Measurements from ENCODE around the gene SUN1.
A peak's percentile ranks its signal among the peaks of the same experiment; 100 is the strongest.

The SUN1 gene

DNA sequence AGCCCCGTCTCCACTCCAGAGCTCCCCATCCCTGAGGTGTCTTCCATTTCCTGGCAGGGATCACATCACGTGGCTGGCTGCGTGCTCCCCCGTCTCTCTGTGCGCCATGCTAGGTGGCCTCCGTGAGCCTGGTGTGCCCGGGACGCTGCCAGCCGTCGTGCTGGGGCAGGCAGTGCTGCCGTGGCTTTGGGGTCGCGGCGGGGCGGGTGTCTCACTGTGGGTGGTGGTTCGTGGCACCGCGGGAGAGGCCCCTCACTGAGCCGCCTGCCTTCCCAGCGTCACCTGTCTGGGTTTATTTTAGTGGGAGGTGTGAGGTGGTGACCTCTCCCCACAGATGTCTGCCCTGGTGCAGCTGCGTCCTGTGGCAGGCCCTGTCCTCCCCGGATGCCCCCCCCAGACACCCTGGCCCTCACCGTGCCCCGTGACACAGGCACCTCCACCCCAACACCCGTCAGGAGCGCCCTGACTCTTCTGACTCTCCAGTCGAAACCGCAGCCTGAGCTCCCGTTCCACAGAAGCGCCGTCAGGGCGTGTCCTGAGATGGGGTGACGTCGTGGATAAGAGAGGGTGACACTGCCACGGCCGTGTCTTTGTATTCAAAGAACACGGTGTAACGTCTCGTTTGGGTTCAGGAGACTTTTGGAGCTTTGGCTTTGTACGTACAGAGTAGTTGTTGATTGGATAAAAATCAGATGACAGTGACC lies 62.0 kb downstream of the SUN1 start:
- no peak for DNase-seq

DNA sequence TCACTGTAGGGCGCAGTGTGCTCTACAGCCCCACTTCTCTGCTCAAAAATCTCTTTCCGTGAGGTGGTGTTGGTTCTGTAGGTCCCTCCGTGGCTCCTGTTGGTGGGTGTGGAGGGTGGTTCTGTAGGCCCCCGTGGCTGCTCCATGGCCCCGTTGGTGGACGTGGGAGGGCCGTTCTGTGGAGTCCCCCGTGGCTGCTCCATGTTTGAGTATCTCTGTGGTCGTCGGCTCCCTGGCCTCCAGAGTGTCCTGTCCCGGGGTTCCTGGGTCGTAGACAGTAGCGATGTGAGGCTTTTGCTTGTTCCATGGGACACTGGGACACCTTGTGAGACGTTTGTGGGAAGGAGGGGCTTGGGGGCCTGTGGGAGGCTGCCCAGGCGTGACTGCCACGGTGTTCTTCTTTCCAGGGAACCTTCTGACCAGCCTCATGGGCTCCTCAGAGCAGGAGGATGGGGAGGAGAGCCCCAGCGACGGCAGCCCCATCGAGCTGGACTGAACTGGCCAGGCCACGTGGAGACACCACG lies 62.7 kb downstream of the SUN1 start:
- DNase-seq = no peak

DNA sequence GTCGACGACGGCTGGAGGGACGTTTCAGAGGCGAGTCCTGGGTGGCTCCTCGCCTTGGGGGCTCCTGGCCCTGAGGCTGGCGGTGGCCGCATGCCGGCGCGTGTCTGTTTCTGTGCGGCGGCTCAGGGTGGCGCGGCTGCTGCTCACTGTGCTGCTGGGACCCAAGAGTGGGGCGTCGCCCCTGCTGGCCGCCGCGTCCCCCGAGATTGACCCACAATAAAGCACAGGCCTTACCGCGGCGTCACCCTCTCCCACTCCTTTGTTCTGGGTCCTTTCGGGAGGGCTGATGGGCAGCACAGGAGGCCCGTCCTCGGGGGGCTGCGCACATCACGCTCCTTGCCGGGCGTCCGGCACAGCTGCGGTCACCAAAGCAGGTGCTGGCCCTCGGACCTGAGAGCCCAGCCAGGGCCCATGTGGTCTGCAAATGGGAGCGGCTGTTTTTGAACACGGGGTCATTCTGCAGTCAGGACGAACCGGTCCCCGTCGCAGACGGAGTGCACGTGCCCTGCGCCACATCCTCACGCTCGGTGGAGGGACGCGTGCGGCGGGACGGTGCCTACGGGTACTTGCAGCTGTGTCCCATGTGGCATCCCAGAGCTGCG lies 63.3 kb downstream of the SUN1 start:
- no peak for DNase-seq

DNA sequence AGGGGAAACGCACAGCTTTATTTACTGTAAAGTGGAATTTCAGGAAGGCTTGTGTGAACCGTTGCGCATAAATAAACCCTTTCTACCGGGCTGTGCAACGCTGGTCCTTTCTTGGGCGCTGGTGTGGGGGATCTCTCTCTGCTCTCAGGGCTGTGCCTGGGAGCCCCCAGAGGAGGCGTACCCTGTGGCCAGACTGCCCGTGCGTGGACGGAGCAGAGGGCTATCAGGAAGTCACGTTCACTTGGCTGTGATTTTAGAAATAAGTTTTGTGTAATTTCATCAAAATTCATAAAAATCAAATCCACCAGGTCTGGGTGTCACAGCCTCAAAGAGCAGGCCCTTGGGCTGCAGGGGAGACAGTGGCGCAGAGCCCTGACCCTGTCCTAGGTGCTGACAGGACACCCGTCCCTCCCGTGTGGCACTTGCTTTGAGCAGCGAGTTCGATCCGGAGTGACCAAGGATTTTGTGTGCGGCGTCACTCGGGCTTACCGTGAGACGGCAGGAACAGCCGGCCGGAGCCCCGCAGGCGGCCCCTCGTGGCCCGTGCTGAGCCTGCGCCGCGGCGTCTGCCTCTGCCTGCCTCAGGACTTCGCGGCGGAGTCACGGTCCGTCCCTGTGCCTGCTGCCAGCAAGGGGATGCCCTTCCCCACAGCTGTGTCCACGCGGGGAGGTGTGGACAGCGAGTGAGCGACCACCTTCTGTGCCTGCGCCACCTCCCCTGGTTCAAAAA lies 64.2 kb downstream of the SUN1 start:
- no peak for DNase-seq

DNA sequence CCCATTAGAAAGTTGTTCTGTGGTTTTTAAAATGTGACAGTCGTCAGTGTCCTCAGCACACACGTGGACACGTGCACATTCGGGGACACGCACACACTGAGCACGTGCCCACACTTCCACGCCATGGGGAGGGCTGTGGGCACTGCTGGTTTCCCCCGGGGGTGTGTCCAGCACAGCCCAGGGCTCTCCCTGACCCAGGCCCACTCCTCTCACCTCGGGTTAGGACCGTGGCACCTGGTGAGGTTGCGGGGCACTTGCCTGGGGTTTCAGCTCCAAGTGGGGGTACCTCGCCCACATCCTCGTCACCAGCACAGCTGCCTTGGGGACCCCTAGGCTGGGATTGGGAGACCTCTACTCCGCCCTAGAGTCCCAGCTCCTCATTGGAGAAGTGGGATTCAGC lies 64.8 kb downstream of the SUN1 start:
- DNase-seq = no peak

DNA sequence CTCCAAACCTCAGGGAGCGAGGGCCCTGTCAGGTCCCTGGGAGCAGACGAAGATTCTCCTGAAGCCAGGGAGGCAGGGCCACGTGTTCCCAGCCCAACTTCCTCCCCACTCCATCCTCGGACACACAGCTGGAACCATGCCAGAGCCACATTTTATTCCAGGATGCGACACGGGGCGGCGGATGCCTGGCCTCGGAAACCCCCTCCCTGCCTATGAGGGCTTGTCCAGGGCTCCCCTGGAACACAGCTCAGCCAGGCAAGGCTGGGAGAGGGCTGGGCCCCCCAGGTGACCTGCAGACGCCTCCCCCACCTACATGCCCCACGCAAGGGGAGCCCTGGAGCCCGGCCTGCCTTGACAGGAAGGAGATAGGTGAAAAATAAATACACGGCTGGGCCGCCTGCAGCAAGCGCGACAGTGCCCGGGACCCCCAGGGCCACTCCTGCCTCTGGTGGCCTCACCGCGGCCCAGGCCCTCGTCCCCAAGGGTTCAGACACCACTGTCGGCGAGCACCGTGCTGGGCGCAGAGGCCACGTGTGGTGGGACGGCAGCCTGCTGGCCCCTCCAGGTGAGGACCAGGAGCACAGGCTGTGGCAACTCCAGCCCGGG lies 65.6 kb downstream of the SUN1 start:
- DNase-seq = peak; percentile 33

DNA sequence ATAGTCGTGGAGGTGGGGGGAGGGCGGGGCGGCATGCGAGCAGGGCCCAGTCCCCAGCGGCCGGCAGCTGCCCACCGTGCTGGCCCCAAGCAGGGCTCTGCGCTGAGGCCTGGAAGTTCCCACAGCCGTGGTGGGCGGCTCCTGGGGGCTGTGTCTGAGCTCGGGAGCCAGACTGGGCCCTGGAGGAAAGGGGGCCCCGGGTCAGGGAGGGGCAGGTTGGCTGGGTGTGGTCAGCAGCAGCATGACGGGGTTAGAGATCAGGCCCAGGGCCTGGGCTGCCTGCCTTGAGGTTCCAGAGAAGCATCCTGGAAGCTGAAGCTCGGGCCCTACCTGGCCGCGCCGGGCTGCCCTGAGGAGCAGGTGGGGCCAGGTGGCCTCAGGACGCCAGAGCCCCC lies 66.2 kb downstream of the SUN1 start:
- DNase-seq = no peak

DNA sequence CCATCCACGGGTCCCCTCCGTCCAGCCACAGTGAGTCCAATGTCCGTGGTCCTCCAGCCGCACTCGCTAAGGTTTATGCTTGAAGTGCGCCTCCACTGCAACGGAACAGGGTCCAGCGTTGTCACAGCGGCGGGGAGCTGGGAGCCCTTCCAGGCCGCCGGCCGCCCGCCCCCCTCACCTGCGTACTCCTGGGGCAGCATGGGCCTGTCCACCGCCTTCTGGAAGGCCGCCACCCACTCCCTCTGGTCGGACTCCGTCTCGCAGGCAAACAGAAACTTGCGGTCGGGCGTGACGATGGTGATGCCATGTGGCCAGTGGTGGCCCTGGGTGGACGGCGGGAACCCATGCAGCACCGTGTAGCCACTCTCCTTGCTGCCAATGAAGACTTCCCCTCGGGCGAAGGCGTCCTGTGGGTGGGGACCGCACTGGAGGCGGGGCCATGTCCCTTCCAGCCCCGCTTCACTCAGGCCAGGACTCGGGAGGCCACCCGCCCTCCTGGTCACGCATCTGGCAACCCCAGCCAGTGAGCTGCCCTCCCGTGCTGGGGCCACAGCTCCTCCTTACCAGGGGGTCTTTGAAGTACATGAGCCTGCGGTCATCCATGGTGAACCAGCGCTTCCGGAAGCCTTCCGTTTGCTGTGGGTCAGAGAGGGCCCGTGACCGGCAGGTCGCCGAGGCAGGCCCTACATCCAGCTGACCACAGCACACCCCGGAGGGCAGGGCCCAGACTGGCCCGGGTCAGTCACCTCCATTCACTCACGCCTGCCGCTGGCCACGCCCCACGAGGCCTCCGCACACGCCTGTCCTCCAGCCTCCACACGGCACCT lies 66.8 kb downstream of the SUN1 start:
- DNase-seq = no peak

DNA sequence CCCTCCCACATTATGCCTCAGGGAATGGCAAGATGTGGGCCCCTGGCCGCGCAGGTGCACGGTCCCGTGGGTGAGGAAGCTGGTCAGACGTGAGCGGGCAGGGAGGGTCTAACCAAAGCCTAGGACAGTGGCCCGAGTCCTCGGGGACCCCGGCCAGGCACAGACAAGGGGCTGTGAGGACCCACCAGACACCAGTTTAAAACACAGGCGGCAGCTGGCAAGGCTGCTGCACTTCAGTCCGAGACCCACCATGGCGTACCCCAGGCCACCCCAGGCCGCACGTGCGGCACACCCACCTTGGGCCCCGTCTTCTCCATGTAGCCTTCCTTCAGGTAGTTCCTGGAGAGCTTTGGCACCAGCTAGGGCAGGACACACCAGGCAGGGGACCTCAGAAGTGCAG lies 67.5 kb downstream of the SUN1 start:
- no peak for DNase-seq

DNA sequence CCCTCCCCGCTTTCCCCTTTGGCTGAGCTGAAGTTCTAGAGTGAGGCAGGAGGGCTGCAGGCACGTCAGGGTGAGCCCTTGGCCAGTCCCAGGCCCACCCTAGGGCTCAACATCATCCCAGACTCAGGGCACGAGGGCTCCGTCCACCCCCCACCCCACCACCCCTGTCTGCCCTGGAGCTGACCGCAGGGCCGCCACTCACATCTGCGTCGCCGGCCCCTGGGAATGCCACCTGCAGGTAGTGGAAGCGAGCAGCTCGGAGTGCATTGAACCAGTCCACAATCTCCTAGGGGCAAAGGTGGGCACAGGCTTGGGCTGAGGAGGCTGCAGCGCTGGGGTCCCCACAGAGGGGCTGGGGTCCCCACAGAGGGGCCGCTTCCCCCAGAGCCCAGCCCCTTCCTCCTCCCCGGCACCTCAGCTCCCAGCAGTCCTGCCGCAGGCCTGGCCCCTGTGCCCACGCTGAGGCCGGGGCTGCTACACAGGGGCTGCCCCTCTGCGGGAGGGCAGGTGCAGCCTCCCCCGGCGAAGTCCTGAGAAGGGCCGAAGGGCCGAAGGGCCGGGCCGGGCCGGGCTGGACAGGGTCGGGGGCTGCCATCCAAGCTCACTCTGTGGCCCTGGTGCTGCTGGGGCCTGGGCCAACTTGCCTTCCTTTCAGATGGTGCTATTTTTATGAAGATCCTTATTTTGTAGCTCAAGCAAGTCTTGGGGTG lies 68.2 kb downstream of the SUN1 start:
- no peak for DNase-seq

DNA sequence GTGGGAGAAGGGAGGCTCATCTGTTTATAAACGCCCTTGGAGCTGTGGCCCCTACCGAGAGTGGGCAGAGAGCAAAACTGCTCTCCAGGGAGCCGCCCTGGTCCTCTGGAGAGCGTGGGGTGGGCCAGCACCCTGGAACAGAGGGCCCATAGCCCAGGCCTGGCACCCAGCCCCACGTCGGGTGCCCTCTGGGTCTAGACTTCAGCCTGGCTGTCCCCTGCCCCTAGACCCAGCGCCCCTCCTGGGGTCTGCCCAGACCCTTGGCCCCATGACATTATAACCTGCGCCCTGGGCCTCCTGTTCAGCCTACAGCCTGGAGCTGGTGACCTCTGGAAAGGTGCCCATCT lies 68.7 kb downstream of the SUN1 start:
- DNase-seq = no peak

DNA sequence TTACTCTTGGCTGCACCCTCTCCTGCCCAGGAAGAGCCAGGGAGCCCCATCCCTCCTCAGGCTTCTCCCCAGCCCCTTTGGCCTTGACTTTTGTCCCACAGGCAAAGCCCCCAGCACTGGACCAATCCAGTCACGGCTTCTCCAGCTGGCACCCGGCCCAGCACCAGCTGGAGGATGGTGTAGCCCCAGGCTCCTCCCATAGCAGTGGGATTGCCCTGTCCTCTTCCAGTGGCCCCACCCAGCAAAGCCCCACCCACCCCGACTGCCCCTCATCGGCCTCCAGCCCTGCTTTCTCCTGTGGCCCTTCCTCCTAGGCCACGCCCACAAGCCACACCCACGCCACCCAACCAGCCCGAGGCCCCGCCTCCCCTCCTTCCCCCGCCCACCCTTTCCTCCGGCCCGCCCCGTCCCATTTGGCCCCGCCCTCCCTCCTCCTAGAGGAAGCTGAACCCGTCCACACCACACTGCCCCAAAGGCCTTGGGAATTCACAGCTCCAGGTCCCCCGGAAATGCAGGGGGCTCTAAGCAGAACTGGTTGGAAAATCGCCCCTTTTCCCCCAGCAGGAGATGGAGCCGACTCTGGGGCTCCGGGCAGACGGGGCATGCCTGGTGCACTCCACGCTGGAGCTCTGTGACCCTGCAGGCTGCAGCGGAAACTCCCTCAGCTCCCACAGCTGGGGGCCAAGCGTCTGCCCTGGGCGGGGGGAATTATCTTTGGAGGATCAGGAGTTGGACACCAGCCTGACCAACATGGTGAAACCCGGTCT lies 69.3 kb downstream of the SUN1 start:
- DNase-seq = peak; percentile 96

DNA sequence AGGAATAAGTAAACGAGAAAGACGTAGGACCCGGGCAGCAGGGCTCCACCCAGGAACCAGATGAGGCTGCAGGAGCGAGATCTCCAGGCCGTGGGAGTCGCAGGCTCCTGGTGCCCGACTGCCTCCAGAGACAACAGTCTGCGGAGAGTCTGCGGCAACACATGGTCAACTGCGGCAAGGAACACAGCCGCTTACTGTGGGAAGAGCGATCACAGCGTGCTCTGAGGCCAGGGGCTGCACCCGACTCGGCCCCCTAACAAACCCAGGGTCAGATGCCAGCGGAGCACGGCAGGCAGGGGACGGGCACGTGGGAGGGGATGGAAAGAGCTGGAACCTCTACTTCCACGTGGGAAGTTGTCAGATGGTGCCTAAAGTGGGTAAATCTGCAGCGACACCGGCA lies 70.7 kb downstream of the SUN1 start:
- no peak for DNase-seq

DNA sequence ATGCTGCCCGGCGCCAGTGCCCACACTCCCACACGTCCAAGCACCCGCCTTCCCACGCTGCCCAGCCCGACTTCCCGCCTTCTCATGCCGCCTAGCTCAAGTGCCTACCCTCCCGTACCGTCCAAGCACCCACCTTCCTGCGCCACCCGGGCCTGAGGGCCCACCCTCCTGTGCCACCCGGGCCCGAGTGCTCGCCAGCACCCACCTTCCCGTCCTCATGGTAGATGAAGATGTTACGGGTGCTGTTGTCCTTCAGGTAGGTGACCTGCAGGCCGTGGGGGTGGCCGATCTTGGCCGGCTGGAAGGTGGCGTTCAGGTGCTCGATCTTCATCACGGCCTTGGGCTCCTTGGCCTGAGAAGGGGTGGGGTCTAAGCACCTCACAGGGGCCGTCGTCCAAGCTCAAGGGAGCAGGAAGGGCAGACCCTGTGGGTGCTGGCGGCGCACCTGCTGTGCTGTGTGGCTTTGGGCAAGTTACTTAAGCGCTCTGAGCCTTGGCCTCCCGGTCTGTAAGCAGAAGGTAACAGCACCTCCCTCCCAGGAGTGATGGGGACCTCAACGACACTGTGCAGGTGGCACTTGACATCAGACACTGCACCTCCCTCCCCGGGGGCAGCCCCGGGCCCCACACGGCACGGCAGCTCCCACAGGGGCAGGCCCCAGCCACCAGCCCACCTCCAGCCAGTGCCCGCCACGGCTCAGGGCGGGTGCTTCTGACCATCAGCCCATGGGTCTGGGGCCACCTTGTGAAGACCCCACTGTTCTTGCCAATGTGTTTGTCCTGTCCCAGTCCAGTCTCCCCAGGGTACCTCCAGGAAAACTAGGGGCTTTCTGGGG lies 71.9 kb downstream of the SUN1 start:
- DNase-seq = no peak

DNA sequence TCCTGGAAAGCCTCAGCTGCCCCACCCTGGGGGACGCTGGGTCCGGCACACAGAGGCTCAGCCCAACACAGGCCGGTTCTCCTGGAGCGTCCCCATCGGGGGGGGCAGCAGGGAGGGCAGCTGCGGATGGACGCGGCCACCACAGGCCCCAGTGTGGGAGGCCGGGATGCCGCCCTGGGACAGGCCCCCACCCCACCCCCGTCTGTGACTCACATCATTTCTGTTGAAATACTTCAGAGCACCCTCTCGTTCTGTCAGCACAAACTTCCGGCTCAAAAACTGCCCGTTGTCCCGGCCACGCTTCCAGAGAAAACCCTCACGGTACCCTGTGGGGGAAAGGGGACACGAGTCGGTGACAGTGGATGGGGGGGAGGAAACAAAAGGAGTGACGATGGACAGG lies 72.6 kb downstream of the SUN1 start:
- no peak for DNase-seq

DNA sequence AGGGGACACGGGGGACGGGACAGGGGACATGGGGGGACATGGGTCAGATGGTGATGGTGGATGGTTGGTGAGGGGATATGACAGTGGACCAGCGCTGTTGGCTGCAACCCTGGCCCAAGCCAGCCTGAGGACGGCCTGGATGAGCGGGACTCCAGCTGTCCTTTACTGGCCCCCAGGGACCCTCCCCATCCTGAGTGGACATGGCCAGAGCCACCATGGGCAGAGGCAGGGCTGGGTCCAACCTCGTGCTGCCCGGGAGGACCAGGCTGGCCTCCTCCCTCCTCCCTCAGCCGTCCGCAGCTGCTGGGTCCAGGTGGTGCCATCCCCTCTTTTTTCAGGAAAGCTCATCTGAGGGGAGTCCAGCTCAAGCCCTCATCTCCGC lies 74.5 kb downstream of the SUN1 start:
- no peak for DNase-seq

DNA sequence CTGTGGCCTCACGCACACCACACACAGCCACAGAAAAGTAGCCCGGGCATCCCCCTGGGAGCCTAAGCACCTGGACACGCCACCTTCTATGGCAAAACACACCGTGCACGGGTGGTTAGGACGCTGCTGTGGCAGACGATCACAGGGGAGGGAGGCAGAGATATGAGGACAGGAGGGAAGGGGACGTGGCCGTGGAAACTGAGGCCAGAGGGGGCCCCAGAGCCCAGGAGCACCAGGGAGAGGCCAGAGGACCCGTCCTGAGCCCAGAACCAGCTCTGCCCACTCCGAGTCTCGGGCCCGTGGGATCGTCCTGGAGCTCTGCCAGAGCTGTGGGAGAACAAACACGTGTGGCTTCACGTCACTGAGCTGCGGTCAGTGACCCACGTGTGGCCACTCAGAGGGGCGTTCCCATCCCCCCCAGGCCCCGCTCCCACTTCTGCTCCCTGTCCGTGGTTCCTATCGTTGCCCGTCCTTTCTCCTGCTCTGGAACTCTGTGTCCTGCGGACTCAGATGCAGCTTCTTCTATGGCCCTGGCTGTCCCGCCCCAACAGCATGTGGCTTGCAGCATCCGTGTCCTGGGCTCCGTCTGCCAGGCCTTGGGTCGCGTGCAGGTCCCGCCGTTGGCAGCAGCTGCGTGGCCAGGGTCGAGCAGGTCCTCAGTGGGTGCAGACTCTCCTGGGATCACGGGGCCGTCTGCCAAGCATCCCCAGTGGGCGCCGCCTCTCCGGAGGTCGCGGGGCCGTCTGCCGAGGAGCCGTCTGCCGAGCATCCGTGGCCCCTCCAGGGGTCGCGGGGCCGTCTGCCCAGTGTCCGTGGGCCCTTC lies 75.1 kb downstream of the SUN1 start:
- peak; percentile 44 for DNase-seq

DNA sequence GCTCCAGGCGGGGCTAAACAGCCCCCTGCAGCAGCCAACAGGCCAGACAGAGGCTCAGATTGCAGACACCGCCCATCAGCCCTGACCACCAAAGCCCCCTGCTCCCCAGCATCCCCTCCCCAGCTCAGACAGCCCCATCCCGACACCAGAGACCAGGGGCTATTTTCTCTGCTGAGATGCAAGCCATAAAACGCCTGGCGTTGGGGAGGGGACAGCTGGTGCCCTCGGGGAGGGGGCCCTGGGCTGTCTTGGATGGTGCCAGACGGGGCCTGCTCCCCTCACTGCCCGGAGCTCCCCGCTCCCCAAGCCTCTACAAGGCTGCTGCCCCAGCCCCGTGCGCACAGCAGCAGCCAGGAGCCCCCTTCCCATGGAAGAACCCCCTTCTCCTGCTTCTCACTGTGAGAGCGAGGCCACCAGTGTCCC lies 75.9 kb downstream of the SUN1 start:
- DNase-seq = no peak

DNA sequence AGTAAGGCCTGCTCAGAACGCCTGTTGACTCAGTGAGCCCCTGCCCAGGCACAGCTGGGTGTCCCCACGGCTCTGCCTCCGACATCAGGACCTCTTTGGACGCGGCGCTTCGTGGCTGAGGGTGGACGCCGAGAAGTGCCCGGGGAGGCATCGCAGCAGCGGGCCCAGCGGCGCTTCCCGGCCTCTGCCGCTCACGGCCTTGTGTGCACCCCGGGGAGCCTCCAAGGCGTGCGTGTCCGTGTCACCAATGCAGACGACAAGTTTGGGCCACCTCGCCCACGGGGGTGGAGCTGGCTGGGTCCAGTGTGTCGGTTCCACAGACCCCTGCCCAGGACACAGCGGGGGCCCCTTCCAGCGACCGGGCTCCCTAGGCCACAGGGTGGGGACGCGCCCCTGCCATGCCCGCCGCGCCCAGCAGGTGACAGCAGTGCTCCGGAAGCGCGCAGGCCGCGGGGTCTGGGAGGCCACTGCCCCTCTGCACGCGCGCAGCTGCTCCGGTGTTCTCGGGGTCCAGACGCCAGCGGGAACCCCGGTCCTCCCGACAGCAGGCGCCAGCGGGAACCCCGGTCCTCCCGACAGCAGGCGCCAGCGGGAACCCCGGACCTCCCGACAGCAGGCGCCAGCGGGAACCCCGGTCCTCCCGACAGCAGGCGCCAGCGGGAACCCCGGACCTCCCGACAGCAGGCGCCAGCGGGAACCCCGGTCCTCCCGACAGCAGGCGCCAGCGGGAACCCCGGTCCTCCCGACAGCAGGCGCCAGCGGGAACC lies 76.5 kb downstream of the SUN1 start:
- peak; percentile 76 for DNase-seq

Data from NCI-H69 (cell line).